A673 (cell line): ENCODE data around the gene MORC4.

Experiments used
- EZH2 ChIP-seq: fragments of 200-600 bp; sonication (generic); IDR thresholded peaks from 2 replicates; pipeline ENCODE4 v1.6.1; 2017; ENCODE audit warnings: borderline replicate concordance, low read depth, mild to moderate bottlenecking, mixed read lengths, antibody characterized with exemption, low read length; ENCODE audit not compliant: poor library complexity, severe bottlenecking
- TF ChIP-seq, protein P1 (sequence below): fragments of 300-800, 200-600 bp; sonication (generic); conservative IDR thresholded peaks from 2 replicates; pipeline ENCODE4 v1.5.1; 2017; ENCODE audit warnings: low read depth, mild to moderate bottlenecking, antibody characterized with exemption, low read length, moderate library complexity, mixed read lengths

DNA sequence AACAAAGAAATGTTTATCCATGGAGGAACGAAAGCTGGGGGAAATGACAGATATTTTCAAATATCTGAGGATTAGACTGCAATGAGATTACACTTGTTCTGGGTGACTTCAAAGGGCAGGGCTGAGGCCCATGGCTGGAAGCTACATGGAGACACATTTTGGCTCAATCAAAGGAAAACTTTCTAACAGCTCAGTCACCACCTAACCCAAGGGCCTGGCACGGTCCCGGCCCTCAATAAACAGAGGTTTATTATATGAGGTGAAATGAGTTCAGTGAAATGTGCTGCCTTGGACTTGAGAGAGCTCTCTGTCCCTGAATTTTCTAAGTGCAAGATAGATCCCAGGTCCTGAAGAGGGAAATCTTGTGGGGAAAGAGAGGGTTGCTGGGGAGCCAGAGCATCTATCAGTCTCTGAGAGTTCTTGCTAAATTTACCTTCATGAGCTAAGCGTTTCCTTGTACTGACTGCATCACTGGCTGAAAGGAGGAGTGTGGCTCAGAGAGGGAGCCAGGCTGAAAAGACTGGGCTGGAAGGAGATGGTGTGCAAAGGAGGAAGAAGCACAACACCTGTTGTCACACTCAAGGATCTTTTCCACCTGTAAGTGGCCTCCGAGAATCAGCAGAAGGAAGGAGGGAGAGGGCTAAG, 94.8 kb downstream of the MORC4 start:
- no peak for TF ChIP-seq EZH2
- TF ChIP-seq, protein P1, sequence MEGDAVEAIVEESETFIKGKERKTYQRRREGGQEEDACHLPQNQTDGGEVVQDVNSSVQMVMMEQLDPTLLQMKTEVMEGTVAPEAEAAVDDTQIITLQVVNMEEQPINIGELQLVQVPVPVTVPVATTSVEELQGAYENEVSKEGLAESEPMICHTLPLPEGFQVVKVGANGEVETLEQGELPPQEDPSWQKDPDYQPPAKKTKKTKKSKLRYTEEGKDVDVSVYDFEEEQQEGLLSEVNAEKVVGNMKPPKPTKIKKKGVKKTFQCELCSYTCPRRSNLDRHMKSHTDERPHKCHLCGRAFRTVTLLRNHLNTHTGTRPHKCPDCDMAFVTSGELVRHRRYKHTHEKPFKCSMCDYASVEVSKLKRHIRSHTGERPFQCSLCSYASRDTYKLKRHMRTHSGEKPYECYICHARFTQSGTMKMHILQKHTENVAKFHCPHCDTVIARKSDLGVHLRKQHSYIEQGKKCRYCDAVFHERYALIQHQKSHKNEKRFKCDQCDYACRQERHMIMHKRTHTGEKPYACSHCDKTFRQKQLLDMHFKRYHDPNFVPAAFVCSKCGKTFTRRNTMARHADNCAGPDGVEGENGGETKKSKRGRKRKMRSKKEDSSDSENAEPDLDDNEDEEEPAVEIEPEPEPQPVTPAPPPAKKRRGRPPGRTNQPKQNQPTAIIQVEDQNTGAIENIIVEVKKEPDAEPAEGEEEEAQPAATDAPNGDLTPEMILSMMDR: no peak
